Measurements from ENCODE around the gene CDH23. TPM values are rescaled to one million over a fixed set of nuclear protein-coding genes. Genes with fewer than 3 reads are reported as not detected.
A peak's percentile ranks its signal among the peaks of the same experiment; 100 is the strongest.

Gene CDH23
- total RNA-seq, 2 donors from 2014 or later, result 28.5 to 58.7 TPM

- intact Hi-C loops (cut with DNase I), result no loop called here
- H3K9me3 ChIP-seq, result no peaks in the 10 kb centered on the region
- WGBS, 2 donors, result 48 to 65% methylated on average over 14 of the region's 14 CpGs
These were observed 193.2 kb downstream of the CDH23 start for GRCh38 chr10:71589617-71590551.

DNA sequence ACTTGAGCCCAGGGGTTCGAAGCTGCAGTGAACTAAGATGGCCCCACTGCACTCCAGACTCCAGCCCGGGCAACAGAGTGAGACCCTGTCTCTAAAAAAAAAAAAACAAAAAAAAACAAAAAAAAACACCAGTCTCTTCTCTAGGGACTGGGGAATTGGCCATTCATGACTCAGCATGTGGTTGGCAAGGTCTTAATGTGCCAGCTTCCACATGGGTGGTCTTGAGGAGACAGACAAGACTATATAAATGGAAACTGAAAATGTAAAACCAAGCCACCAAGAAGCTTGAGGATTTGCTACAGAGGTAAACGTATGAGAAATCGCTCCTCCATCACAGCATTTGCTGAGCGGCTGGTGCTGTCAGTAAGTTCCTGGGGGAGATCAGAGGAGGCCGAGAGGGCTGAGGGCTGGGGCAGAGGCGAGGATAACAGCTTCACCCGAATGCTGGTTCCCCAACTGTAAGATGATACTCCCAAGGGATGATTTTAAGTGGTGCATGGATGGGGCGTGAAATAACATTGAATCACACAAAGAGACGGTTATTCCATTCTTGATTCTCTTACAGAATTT is 194.1 kb downstream of the CDH23 start:
- no peaks in the 10 kb centered on the region for H3K9me3 ChIP-seq
- TF ChIP-seq, protein P1, sequence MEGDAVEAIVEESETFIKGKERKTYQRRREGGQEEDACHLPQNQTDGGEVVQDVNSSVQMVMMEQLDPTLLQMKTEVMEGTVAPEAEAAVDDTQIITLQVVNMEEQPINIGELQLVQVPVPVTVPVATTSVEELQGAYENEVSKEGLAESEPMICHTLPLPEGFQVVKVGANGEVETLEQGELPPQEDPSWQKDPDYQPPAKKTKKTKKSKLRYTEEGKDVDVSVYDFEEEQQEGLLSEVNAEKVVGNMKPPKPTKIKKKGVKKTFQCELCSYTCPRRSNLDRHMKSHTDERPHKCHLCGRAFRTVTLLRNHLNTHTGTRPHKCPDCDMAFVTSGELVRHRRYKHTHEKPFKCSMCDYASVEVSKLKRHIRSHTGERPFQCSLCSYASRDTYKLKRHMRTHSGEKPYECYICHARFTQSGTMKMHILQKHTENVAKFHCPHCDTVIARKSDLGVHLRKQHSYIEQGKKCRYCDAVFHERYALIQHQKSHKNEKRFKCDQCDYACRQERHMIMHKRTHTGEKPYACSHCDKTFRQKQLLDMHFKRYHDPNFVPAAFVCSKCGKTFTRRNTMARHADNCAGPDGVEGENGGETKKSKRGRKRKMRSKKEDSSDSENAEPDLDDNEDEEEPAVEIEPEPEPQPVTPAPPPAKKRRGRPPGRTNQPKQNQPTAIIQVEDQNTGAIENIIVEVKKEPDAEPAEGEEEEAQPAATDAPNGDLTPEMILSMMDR (IDR thresholded peaks at IDR 0.05), result no peak
- no peak for TF ChIP-seq POLR2A (IDR thresholded peaks at IDR 0.05)
- DNase-seq, result no peak
- intact Hi-C loops (cut with DNase I), result no loop called here
- no peaks in the 10 kb centered on the region for H3K27me3 ChIP-seq
- no peak overlapping the region for H3K4me3 ChIP-seq
- no peaks in the 10 kb centered on the region for H3K36me3 ChIP-seq (replicated peaks in 1 of 2; ENCODE audit: insufficient read depth in 1 of 2, low read depth in 2 of 2)
- 67 to 73% methylated on average over 8 to 10 of the region's 10 CpGs for WGBS, 2 donors
- H3K27ac ChIP-seq, result no peak overlapping the region
- no peak for ATAC-seq
- no peaks in the 10 kb centered on the region for H3K4me1 ChIP-seq

More at GRCh38 chr10:71589617-71590551, 193.2 kb downstream of the CDH23 start:
- no peak overlapping the region for H3K27ac ChIP-seq
- no peaks in the 10 kb centered on the region for H3K4me1 ChIP-seq
- H3K4me3 ChIP-seq, result no peak overlapping the region
- TF ChIP-seq, protein P1 (IDR thresholded peaks at IDR 0.05), result no peak
- TF ChIP-seq POLR2A (IDR thresholded peaks at IDR 0.05), result no peak
- DNase-seq, result peak in 1 of 4 donors; percentile 9
- no peak for ATAC-seq
- no peaks in the 10 kb centered on the region for H3K36me3 ChIP-seq (replicated peaks in 1 of 2; ENCODE audit: insufficient read depth in 1 of 2, low read depth in 2 of 2)
- no peaks in the 10 kb centered on the region for H3K27me3 ChIP-seq

DNA sequence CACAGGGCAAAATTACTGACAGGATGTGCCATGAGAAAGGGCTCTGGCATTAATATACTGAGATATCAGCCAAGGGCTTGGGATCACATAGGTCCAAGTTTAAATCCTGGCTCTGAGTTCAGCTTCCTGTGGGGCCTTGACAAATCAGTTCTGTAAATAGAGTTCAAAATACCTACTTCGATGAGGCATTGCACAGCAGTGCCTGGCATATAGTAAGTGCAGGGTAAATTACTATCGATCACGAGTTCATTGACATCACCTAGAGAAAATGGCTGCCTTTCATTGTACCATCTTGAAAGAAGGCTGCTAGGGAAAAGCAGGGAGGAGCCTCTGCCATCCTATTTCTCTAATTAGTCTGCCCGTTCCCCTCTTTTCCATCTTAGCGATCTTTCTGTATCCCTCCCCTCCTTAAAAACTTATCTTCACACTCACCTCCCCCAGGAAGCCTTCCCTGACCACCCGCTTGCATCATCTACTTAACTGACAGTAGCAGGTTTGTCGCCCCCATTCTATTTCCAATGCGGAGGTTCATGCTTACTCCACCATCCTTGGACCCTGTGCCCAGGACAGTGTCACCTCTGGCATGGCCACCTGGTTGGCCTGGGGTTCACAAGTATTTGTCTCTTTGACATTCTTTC is 198.3 kb downstream of the CDH23 start:
- 88 to 93% methylated on average over 8 of the region's 8 CpGs for WGBS, 2 donors
- Histone ChIP-seq H3K4me3 (no peak overlapping the region), H3K9me3 (no peaks in the 10 kb centered on the region), H3K4me1 (peaks cover 22% of the 10 kb centered on the region), H3K36me3 (replicated peaks in 1 of 2; ENCODE audit: insufficient read depth in 1 of 2, low read depth in 2 of 2) (no peaks in the 10 kb centered on the region), H3K27ac (no peak overlapping the region), H3K27me3 (no peaks in the 10 kb centered on the region)
- intact Hi-C loops (cut with DNase I), result no loop called here
- DNase-seq (no peak), ATAC-seq (no peak)
- TF ChIP-seq, protein P1 (IDR thresholded peaks at IDR 0.05), result no peak
- TF ChIP-seq POLR2A (IDR thresholded peaks at IDR 0.05), result no peak

DNA sequence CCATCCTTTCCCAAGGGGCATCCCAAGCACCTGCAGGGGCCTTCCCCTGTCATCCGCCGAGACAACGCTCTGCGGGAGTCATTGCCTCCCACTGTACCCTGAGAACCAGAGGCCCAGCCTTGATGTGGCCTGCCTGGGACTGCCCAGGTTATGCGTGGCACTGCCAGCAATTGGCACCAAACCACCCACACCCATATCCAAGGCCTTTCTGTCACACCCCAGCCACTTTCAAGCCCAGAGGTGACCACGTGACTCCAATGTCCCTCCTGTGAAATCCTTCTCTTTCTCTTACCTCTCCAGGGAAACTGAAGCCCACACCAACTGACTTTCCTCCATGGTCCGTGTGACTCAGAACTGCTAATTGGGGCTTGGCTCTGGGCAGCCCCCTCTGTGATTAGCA is 198.9 kb downstream of the CDH23 start:
- WGBS, 2 donors, result 90 to 93% methylated on average over 7 of the region's 7 CpGs
- H3K4me3 ChIP-seq, result no peak overlapping the region
- ATAC-seq (no peak), DNase-seq (no peak)
- H3K36me3 ChIP-seq (replicated peaks in 1 of 2; ENCODE audit: insufficient read depth in 1 of 2, low read depth in 2 of 2), result no peaks in the 10 kb centered on the region
- no peaks in the 10 kb centered on the region for H3K9me3 ChIP-seq
- TF ChIP-seq POLR2A (IDR thresholded peaks at IDR 0.05), result no peak
- TF ChIP-seq, protein P1 (IDR thresholded peaks at IDR 0.05), result no peak
- H3K27ac ChIP-seq, result no peak overlapping the region
- H3K27me3 ChIP-seq, result no peaks in the 10 kb centered on the region
- peaks cover 22% of the 10 kb centered on the region for H3K4me1 ChIP-seq
- intact Hi-C loops (cut with DNase I), result no loop called here
